ENCODE measurements around the gene IQSEC1.

DNA sequence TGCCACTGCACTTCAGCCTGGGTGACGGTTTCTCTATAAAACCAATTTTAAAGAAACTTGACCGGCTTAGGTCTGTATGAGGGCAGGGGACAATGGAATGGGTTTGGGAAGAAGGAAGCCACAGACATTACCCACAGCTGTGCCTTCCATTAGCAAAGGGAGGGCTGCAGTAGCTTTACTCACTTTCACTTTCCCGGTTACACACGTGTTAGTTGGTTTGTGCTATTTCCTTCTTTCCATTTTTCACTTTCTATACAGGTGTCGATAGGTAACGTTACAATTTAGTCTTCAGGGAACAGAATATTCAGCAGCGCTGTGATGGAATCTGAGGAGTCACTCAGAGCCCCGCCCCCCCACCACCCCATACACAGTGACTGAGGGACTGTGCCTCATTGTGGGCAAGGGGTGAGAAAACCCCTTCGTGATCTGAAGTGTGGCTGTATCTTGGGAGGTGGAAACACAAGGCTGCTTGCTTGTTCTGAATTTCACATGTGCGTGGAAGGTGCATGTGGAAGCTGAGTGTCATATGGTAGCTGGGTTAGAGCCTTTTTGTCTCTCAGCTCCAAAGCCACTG, 187.0 kb downstream of the IQSEC1 start:
- TF ChIP-seq, protein P1, sequence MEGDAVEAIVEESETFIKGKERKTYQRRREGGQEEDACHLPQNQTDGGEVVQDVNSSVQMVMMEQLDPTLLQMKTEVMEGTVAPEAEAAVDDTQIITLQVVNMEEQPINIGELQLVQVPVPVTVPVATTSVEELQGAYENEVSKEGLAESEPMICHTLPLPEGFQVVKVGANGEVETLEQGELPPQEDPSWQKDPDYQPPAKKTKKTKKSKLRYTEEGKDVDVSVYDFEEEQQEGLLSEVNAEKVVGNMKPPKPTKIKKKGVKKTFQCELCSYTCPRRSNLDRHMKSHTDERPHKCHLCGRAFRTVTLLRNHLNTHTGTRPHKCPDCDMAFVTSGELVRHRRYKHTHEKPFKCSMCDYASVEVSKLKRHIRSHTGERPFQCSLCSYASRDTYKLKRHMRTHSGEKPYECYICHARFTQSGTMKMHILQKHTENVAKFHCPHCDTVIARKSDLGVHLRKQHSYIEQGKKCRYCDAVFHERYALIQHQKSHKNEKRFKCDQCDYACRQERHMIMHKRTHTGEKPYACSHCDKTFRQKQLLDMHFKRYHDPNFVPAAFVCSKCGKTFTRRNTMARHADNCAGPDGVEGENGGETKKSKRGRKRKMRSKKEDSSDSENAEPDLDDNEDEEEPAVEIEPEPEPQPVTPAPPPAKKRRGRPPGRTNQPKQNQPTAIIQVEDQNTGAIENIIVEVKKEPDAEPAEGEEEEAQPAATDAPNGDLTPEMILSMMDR (IDR thresholded peaks at IDR 0.05): no peak
- TF ChIP-seq POLR2A (IDR thresholded peaks at IDR 0.05): no peak

Data from prostate gland (tissue), 2 donors.